Gastroesophageal sphincter (tissue), 3 donors: Measurements from ENCODE around the gene IRF8.

Experiments
- CTCF ChIP-seq, 4 experiments: fragments of 200-600 bp in 2 of 4; fragments of 450-650 bp in 2 of 4; sonication (generic) in 1 of 4; IDR thresholded peaks; one replicate each; pipeline ENCODE4 v1.5.1; 2017 to 2019; ENCODE audit warnings: antibody characterized with exemption in 4 of 4, mild to moderate bottlenecking in 2 of 4, moderate library complexity in 2 of 4
- POLR2A ChIP-seq, 2 donors: fragments of 450-650 bp; IDR thresholded peaks; one replicate each; pipeline ENCODE4 v1.6.1; 2017; ENCODE audit warnings: antibody characterized with exemption in 2 of 2, mild to moderate bottlenecking in 2 of 2, moderate library complexity in 1 of 2
- POLR2AphosphoS5 ChIP-seq: sonication (generic); formaldehyde crosslinking; IDR thresholded peaks from one replicate; pipeline ENCODE4 v1.6.1; 2017; ENCODE audit warnings: antibody characterized with exemption

GRCh38 chr16:85921026-85921425, 22.1 kb downstream of the IRF8 start:
- TF ChIP-seq CTCF (IDR thresholded peaks at IDR 0.05) (no peak), POLR2A (IDR thresholded peaks at IDR 0.05) (no peak), POLR2AphosphoS5 (no peak)
